HepG2 (cell line): ENCODE data around the gene TH. TPM values are rescaled to one million over a fixed set of nuclear protein-coding genes. Genes with fewer than 3 reads are reported as not detected.

Experiments used
- ATAC-seq: fragments of 200-7000 bp; cut with Tn5 transposase; 3 replicates; pipeline ENCODE4 v1.9.1; 2020; ENCODE audit warnings: mild to moderate bottlenecking, moderate library complexity
- BruUV-seq: library from RNA; stranded (reverse); fragments of 400-500 nt; replicated peaks from 2 replicates; lab custom pipeline; 2021; lab: Mats Ljungman, UMichigan
- CTCF ChIA-PET: fragments of 300-600 bp; formaldehyde crosslinking; extraction: SDS; loops from one replicate; lab custom pipeline; 2021; ENCODE audit warnings: low total read pairs, inconsistent platforms, low intra/inter-chr PET ratio; lab: Yijun Ruan, JAX
- POLR2A ChIA-PET: fragments of 350-600 bp; sonication (Branson Sonifier 250); formaldehyde crosslinking; loops from one replicate; lab custom pipeline; 2020; ENCODE audit warnings: antibody characterized with exemption, inconsistent platforms; lab: Yijun Ruan, JAX
- DNase-seq: peaks from one replicate; pipeline ENCODE4 v3.0.0-alpha.2; 2015; ENCODE audit warnings: low spot score
- FAIRE-seq: peaks from 3 replicates; lab custom pipeline; 2011; peaks lifted over from hg19 to GRCh38; lab: Jason Lieb, UNC
- H2AFZ ChIP-seq: one replicate; pipeline ENCODE4 v1.6.1; 2011; ENCODE audit warnings: low read length, inconsistent platforms
- H3K27ac ChIP-seq: fragments of 300-600 bp; 3 replicates; pipeline ENCODE4 v1.8.0; 2011; ENCODE audit warnings: mixed run types, mild to moderate bottlenecking, mixed read lengths, low read length, inconsistent platforms; ENCODE audit not compliant: insufficient read depth; ENCODE audit errors: extremely low read length
- H3K27me3 ChIP-seq, 2 experiments: fragments of 200-600 bp in 1 of 2; 2 replicates in 1 of 2; 3 replicates in 1 of 2; pipeline versions ENCODE4 v1.6.0 to v1.8.0; 2011; ENCODE audit warnings: low read length in 2 of 2, mild to moderate bottlenecking in 2 of 2, moderate library complexity in 2 of 2, inconsistent platforms in 1 of 2; ENCODE audit not compliant: insufficient read depth in 2 of 2, control insufficient read depth in 1 of 2
- H3K36me3 ChIP-seq, 2 experiments: fragments of 200-600 bp in 1 of 2; replicated peaks in 1 of 2; 2 replicates in 1 of 2; 3 replicates in 1 of 2; pipeline versions ENCODE4 v1.5.1 to v1.8.0; 2011; ENCODE audit warnings: low read length in 2 of 2, inconsistent platforms in 1 of 2; ENCODE audit not compliant: insufficient read depth in 2 of 2, control insufficient read depth in 1 of 2
- H3K4me1 ChIP-seq: 2 replicates; pipeline ENCODE4 v1.5.1; 2012; ENCODE audit warnings: low read length, inconsistent platforms; ENCODE audit not compliant: insufficient read depth
- H3K4me2 ChIP-seq: 2 replicates; pipeline ENCODE4 v1.6.0; 2011; ENCODE audit warnings: low read depth, low read length, inconsistent platforms
- H3K4me3 ChIP-seq, 3 experiments: fragments of 200-600 bp in 1 of 3; sonication (generic), shearing (Covaris generic) in 1 of 3; replicated peaks in 1 of 3; 2 replicates each; pipeline ENCODE4 v1.5.1; 2011 to 2016; ENCODE audit warnings: low read length in 3 of 3, inconsistent platforms in 2 of 3, low read depth in 2 of 3, mild to moderate bottlenecking in 2 of 3, control low read depth in 1 of 3, mixed read lengths in 1 of 3; ENCODE audit not compliant: insufficient read depth in 1 of 3
- H3K79me2 ChIP-seq: one replicate; pipeline ENCODE4 v1.6.1; 2011; ENCODE audit warnings: low read length, inconsistent platforms; ENCODE audit not compliant: insufficient read depth
- H3K9ac ChIP-seq: 2 replicates; pipeline ENCODE4 v1.6.0; 2011; ENCODE audit warnings: mild to moderate bottlenecking, low read depth, low read length, inconsistent platforms; ENCODE audit not compliant: insufficient read depth
- H3K9me3 ChIP-seq: 2 replicates; pipeline ENCODE4 v1.5.1; 2012; ENCODE audit warnings: mild to moderate bottlenecking, low read length
- H4K20me1 ChIP-seq: 2 replicates; pipeline ENCODE4 v1.6.0; 2011; ENCODE audit warnings: inconsistent platforms, mild to moderate bottlenecking, low read length, moderate library complexity; ENCODE audit not compliant: insufficient read depth
- FOXO1 ChIP-seq: sonication (generic); formaldehyde crosslinking; IDR thresholded peaks from 2 replicates; pipeline ENCODE4 v1.4.0; 2020; ENCODE audit warnings: missing genetic modification reagents
- HOXA5 ChIP-seq: sonication (generic); formaldehyde crosslinking; IDR thresholded peaks from 2 replicates; pipeline ENCODE4 v1.4.0; 2020; ENCODE audit warnings: missing genetic modification reagents
- PHF5A ChIP-seq: IDR thresholded peaks from one replicate; pipeline ENCODE4 v1.6.1; 2018; ENCODE audit warnings: low read depth, missing genetic modification reagents; ENCODE audit not compliant: unreplicated experiment
- SMAD1 ChIP-seq: sonication (generic); formaldehyde crosslinking; IDR thresholded peaks from 2 replicates; pipeline ENCODE4 v1.4.0; 2020; ENCODE audit warnings: missing genetic modification reagents, low read depth, mild to moderate bottlenecking, borderline replicate concordance
- SRSF4 ChIP-seq: fragments of 200-400 bp; formaldehyde crosslinking; IDR thresholded peaks from one replicate; pipeline ENCODE4 v1.6.1; 2018; ENCODE audit warnings: mild to moderate bottlenecking, low read depth, low read length, moderate library complexity; ENCODE audit not compliant: poor library complexity, severe bottlenecking
- ZMAT3 ChIP-seq: sonication (generic); formaldehyde crosslinking; conservative IDR thresholded peaks from 2 replicates; pipeline ENCODE4 v1.7.0; 2021; ENCODE audit warnings: missing genetic modification reagents
- ZNF205 ChIP-seq: IDR thresholded peaks from 2 replicates; pipeline ENCODE4 v1.6.1; 2018; ENCODE audit warnings: missing biosample characterization, missing genetic modification reagents
- WGBS: methylation state at CpG from one replicate; pipeline ENCODE4 v1.1.6; 2017; ENCODE audit warnings: low lambda C conversion rate; 5-methylcytosine and 5-hydroxymethylcytosine counted together
- in situ Hi-C: cut with HindIII; loops from 2 replicates; pipeline ENCODE4 v1.10.0; 2017; ENCODE audit warnings: low pct_unique_long_range_greater_than_20kb; ENCODE audit not compliant: extremely low pct_ligation_motif_present
- intact Hi-C: fragments of 100-400 bp; cut with micrococcal nuclease; formaldehyde crosslinking; loops from one replicate; pipeline ENCODE4 v1.10.0; 2022; ENCODE audit not compliant: unreplicated experiment
- polyA plus RNA-seq, 8 experiments: library from polyadenylated mRNA; depleted of rRNA in 3 of 8; stranded (reverse) in 7 of 8; unstranded in 1 of 8; fragments of >200 nt; fragmentation: Illumina TruSeq in 4 of 8; extraction: Trizol in 4 of 8; gene quantifications; 2 replicates each; pipeline versions ENCODE4 v1.2.1 to v1.2.3, GENCODE V29; 2011 to 2016; ENCODE audit warnings: low read depth in 4 of 8, missing spikeins in 1 of 8, mixed read lengths in 1 of 8; ENCODE audit not compliant: insufficient read depth in 1 of 8
- total RNA-seq, 5 experiments: library from RNA; depleted of rRNA; stranded (reverse); fragments of >200 nt; fragmentation: Illumina TruSeq; extraction: Trizol; gene quantifications; 2 replicates each; pipeline ENCODE4 v1.2.3, GENCODE V29; 2016; ENCODE audit warnings: low read depth in 1 of 5

TH gene
- total and polyA plus RNA-seq, 2 of the 13 experiments (the other 11 are each of a cell fraction or from before 2014, with no cell fraction given) = 0.36 TPM; not detected in 1

GRCh38 chr11:2195756-2196088, 24.1 kb upstream of the TH start:
- intact Hi-C loops = loop anchor here (5.0 kb wide), 1 partner anchor 227 kb away; no protein-coding TSS in a partner anchor
- WGBS = no CpG with 5 or more reads among the region's 7 CpGs
- no peak for FAIRE-seq
- H4K20me1 ChIP-seq = no peaks in the 10 kb centered on the region
- H3K27ac ChIP-seq = no peak overlapping the region
- no peak for ATAC-seq
- H3K79me2 ChIP-seq = no peaks in the 10 kb centered on the region
- H3K9me3 ChIP-seq = no peaks in the 10 kb centered on the region
- no peak overlapping the region for H3K4me2 ChIP-seq
- H3K4me3 ChIP-seq = no peak overlapping the region
- H3K36me3 ChIP-seq = no peaks in the 10 kb centered on the region
- no peak overlapping the region for H2AFZ ChIP-seq
- TF ChIP-seq FOXO1 (CRISPR knock-in tag) (no peak), SRSF4 (no peak), SMAD1 (CRISPR knock-in tag) (no peak), ZMAT3 (CRISPR knock-in tag) (no peak), HOXA5 (no peak), PHF5A (CRISPR knock-in tag) (no peak), ZNF205 (CRISPR knock-in tag) (no peak)
- TF ChIP-seq, all 625 proteins: peak for 0
- POLR2A ChIA-PET = no interaction called here
- CTCF ChIA-PET = interaction anchor here (0.9 to 3.9 kb wide), 3 partner anchors 9 to 104 kb away, joined by 6 to 72 read pairs (median 8); no protein-coding TSS in a partner anchor
- in situ Hi-C loops = loop anchor here (5.0 to 10.0 kb wide), 2 partner anchors 102 to 329 kb away; no protein-coding TSS in a partner anchor
- no TSS peak for BruUV-seq
- DNase-seq = no peak
- Histone ChIP-seq H3K27me3 (peaks cover 9 to 30% of the 10 kb centered on the region in 2 experiments), H3K4me1 (peaks cover 38% of the 10 kb centered on the region), H3K9ac (no peak overlapping the region)
